Activated CD4-positive, alpha-beta T cell treated with anti-CD3 and anti-CD28 coated beads, Interleukin-2, amount 50 U/mL, for 48 hours (primary cell): Measurements from ENCODE around the gene RUNX1.

Experiments used
- DNase-seq, 2 experiments: peaks; one replicate each; pipeline ENCODE4 v3.0.0-alpha.2; 2020

Gene RUNX1

DNA sequence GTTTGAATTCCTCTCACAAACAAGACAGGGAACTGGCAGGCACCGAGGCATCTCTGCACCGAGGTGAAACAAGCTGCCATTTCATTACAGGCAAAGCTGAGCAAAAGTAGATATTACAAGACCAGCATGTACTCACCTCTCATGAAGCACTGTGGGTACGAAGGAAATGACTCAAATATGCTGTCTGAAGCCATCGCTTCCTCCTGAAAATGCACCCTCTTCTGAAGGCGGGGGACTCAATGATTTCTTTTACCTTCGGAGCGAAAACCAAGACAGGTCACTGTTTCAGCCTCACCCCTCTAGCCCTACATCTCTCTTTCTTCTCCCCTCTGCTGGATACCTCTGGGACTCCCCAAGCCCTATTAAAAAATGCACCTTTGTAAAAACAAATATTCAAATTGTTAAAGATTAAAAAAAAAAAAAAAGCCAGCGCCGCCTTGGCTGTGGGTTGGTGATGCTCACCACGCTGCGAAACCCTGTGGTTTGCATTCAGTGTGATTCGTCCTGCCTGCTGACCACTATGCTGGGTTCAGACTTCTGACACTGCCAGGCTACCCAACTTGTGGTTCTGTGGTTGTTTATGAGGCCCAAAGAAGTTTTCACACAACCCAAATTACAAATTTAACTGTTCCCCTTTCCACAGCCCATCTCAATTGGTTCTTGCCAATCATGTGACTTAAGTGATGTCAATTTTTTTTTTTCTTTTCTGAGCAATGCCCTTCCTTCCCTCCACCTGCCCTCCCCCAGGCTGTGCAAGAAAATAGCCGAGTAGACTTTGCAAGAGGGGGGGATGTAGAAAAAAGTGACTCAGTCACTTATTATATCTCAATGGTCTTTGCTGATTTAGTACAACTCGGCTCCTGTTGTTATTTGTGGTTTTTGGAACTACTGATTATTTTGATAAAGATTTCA, at the start of gene RUNX1:
Gene RUNX1, minus strand, starts transcription at position 597 of the 912 bp plus-strand sequence.
- peak; percentile 74 to 82 for DNase-seq

DNA sequence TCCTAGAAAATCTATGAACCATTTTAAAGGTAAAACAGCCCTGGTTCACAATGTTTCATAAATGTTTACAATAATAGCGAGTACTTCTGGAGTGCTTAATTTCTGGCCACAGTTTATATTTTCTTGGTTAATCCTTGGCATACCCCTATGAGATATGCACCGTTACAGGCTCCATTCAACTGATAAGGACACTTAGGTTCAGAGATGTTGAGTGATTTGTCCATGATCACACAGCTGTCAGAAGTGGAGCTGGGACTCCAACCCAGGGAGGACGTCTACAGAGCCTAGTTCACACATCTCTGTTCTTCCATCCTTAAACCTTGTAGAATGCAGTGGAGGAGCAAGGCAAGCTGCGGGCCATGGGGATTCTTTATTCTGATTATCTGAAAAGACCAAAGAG, 48.4 kb upstream of the RUNX1 start:
- DNase-seq, result no peak

DNA sequence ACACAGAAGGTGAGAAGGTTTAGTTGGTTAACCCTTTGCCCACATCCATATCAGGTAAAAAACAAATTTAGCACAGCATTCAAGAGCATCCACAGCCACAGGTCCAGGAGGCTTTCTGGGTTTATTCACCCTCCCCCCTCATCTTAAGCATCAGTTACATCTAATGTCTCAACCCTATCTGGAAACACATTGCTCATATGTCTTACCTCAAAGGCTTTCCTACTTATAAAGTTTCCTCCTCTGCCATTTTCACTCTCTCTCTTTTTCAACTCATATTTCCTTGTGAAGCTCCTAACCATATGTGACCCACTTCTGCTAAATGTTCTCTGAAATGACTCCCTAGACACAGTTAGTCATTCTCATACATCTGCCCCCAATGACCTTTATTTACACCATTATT, 47.9 kb upstream of the RUNX1 start:
- peak in 1 of 2 experiments; percentile 37 for DNase-seq

GRCh38 chr21:35095859-35096291, 46.8 kb upstream of the RUNX1 start:
- peak in 1 of 2 experiments; percentile 32 for DNase-seq

- no peak for DNase-seq
Observed at GRCh38 chr21:35093514-35093913, 44.4 kb upstream of the RUNX1 start.

- DNase-seq, result no peak
Observed at GRCh38 chr21:35091496-35091895, 42.4 kb upstream of the RUNX1 start.

DNA sequence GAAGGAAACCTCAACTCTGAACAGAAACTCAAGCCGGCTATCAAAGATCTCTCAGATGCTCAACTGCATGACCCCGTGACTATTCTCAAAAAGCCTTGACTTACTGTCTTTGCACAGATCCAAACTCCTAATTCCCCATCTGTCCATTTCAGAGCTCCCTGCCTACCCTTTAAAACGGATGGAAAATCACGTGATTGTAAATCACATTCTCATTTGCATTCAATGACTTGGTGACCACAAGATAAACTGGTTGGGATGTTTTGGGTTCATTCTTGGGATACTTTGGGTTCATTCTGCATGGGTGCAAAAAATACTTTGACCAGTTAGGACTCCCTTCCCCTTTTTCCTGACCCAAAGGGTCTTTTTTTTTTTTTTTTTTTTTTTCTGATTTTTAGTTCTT, 41.3 kb upstream of the RUNX1 start:
- DNase-seq, result no peak

- DNase-seq, result no peak
Observed at GRCh38 chr21:35088319-35088771, 39.2 kb upstream of the RUNX1 start.

- DNase-seq, result no peak
Observed at GRCh38 chr21:35086357-35086756, 37.3 kb upstream of the RUNX1 start.

DNA sequence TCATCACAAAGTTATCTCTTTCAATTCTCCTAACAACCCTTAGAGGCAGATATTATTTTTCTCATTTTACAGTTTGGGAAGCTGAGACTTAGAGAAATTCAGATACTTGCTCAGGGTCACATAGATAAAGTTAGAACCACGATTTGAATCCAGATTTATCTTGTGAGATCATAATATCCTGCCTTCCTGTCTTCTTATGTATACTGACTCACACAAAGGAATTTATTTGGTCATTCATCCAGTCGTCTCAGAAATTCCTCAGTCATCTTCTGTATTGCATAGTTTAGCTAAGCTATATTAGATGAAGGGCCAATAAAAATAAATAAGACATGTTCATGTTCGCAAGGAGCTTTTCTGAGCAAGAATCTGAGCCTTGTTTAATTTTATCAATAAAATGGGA, 35.8 kb upstream of the RUNX1 start:
- DNase-seq, result no peak

- no peak for DNase-seq
Observed at GRCh38 chr21:35083246-35083645, 34.1 kb upstream of the RUNX1 start.

DNA sequence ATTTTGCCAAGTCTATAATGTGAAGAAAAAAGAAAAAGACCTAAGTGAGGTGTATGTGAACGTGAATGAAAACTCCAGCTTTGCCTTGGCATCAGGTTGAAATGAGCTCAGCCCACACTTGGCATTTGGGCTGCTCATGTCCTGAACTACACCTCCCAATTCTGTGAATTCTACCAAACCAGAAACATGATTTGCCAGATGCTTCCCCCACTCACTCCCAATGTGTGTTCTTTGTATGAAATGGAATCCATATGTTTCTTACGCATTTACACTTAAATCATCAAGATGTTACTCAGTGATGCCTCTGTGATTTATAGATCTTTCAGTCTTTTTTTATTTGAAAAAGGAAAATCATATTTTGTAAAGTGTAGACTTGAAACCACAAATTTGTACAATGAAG, 32.8 kb upstream of the RUNX1 start:
- no peak for DNase-seq

DNA sequence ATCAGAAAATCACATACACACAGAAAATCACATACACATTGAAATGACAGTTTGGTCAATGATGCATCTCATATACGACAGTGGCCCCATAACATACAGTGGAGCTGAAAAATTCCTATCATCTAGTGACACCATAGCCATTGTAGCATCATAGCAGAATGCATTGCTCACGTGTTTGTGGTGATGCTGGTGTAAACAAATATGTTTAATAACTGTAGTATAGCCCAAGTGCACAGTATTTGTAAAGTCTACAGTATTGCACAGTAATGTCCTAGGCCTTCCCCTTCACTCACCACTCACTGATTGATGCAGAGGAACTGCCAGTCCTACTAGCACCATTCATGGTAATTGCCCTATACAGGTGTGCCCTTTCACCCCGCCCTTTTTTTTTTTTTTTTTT, 30.1 kb upstream of the RUNX1 start:
- no peak for DNase-seq

GRCh38 chr21:35077975-35078374, 28.9 kb upstream of the RUNX1 start:
- no peak for DNase-seq

DNA sequence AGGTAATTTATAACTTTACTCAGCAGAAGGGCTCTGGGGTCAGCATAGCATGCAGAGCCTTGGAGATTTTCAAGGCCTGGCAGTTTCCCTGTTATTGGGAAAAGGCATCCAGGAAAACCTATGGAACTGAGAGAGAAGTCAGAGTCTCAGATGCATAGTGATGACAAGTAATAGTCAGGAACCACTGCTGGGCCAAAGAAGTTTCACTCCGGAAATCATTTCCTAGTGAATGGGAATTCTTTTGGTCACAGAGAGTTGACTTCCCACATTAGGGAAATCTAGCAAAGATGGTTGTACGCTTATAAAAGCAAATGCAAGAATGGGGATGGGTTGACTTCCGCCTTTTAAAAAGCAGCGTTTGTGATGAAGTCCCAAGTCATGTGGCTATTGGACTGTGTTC, 28.4 kb upstream of the RUNX1 start:
- no peak for DNase-seq

DNA sequence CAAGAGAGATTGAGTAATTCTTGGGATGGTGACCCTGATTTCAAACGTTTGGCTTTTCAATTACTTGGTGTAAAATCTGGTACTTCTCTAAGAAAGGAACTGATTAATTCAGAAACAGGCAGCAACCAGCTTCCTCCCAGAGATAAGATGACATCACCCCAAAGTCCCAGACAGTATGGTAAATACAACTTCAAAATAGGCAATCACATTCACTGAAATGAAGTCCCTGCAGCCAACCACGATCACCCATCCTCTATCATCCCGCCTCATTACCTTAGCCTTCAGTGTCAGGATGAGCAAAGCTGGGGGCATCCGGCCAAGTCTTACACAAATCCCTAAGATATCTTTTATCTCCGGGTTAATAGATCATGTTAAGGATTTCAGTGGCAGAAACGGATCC, 26.4 kb upstream of the RUNX1 start:
- DNase-seq, result no peak

DNA sequence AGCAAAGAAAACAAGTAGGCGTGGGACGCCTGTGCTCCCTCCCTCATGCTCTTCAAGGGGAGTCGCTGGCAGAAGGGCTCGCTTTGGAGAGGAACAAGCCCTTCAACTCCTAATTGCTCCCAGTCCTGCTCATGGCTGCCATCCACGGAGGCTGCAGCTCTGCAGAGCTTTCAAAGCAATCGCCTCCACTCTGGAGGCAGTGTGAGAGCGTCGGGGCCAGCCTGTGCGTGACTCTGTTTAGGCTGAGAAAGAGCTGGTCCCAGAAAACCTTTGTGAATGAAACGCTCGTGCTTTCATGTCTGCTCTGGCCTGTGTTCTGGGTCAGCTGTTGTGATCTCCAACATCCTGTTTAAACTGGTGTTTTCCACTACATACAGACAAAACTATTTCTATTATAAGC, 23.9 kb upstream of the RUNX1 start:
- no peak for DNase-seq

DNA sequence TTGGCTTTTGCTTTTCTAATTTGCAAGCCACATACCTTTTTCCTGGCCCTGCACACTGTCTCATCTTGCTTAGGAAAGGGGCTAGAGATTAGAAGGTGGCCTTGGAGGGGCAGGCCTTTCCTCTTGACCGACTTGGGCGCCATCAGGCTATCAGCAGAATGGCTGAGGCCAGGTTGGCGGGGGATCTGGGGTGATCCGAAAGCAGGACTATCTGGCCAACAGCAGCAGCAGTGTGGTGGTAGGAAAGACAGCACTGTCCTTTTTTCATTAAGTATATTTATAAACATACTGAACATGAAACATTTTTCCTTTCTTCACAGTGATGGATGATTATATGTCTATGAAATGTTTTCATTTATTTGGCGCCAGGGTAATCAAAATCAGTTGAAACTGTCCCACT, 23.5 kb upstream of the RUNX1 start:
- no peak for DNase-seq

GRCh38 chr21:35071347-35071746, 22.2 kb upstream of the RUNX1 start:
- no peak for DNase-seq

- no peak for DNase-seq
Observed at GRCh38 chr21:35070436-35070835, 21.3 kb upstream of the RUNX1 start.

- DNase-seq, result no peak
Observed at GRCh38 chr21:35066824-35067223, 17.7 kb upstream of the RUNX1 start.

DNA sequence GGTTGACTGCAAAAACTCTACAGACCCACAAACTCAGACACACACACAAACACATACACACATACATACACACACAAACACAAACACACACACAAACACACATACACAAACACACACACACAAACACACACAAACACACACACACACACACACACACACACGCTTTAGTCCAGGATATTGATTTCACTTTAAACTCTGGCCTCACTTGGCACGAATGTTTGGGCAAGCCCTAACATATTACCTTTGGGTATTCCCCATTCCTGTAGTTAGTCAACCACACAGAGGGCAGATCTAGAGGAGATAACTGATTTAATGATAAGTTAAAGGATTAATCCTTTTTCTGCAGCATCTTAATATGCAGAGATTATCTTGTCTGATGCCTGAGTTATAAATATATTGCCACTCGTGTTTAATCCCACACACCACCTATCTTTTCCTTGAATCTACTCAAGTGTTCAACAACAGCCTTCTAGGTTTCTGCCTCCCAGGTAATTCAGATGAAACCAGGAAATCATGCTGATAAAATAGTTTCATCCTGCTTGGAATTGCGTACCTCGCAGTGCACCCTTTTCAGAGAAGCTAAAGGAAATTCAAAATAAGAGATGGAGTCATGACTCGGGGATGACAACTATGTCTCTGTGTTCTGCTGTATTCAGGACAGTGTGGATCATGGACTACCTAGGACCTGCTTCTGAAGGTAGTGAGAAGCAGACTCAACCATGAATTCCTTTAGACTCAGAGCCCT, 14.5 kb upstream of the RUNX1 start:
- DNase-seq, result no peak

- DNase-seq, result no peak
Observed at GRCh38 chr21:35062016-35062415, 12.9 kb upstream of the RUNX1 start.

DNA sequence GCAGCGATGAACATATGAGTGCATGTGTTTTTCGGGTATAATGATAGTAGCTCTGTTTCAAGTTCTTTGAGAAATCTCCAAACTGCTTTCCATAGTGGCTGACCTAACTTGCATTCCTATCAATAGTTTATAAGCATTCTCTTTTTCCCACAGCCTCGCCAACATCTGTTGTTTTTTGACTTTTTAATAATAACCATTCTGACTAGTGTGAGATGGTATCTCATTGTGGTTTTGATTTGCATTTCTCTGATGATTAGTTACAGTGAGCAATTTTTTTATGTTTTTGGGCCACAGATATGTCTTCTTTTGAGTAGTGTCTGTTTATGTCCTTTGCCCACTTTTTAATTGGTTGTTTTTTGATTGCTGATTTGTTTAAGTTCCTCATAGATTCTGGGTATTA, 10.6 kb upstream of the RUNX1 start:
- DNase-seq, result no peak
